Mucosa of rectum (tissue), 2 donors: Measurements from ENCODE around the gene MIOX.

Experiments used
- H3K27ac ChIP-seq, 2 donors: one replicate each; pipeline ENCODE4 v1.7.0; 2013; ENCODE audit warnings: inconsistent platforms in 2 of 2, low read depth in 2 of 2, low read length in 2 of 2
- H3K27me3 ChIP-seq, 2 donors: one replicate each; pipeline ENCODE4 v1.7.0; 2013; ENCODE audit warnings: low read length in 2 of 2; ENCODE audit not compliant: control insufficient read depth in 2 of 2, insufficient read depth in 2 of 2
- H3K36me3 ChIP-seq, 2 donors: one replicate each; pipeline ENCODE4 v1.7.0; 2013; ENCODE audit warnings: low read length in 2 of 2; ENCODE audit not compliant: control insufficient read depth in 2 of 2, insufficient read depth in 2 of 2
- H3K4me1 ChIP-seq, 2 donors: one replicate each; pipeline ENCODE4 v1.7.0; 2013; ENCODE audit warnings: low read length in 2 of 2, mild to moderate bottlenecking in 1 of 2; ENCODE audit not compliant: control insufficient read depth in 2 of 2, insufficient read depth in 2 of 2
- H3K4me3 ChIP-seq, 2 donors: one replicate each; pipeline ENCODE4 v1.7.0; 2013; ENCODE audit warnings: low read length in 2 of 2
- H3K9ac ChIP-seq, 2 donors: one replicate each; pipeline ENCODE4 v1.7.0; 2013; ENCODE audit warnings: low read length in 2 of 2, low read depth in 1 of 2, mild to moderate bottlenecking in 1 of 2
- H3K9me3 ChIP-seq, 2 donors: one replicate each; pipeline ENCODE4 v1.7.0; 2013; ENCODE audit warnings: low read length in 2 of 2; ENCODE audit not compliant: control insufficient read depth in 2 of 2
- donor health status: healthy.
- donor health status: Normal muscosa, but diverticular disease.

Gene MIOX

GRCh38 chr22:50490531-50491308 lies 4.1 kb downstream of the MIOX start:
- H3K36me3 ChIP-seq: no peaks in the 10 kb centered on the region
- no peaks in the 10 kb centered on the region for H3K9me3 ChIP-seq
- no peak overlapping the region for H3K4me3 ChIP-seq
- no peak overlapping the region for H3K27ac ChIP-seq
- no peaks in the 10 kb centered on the region for H3K27me3 ChIP-seq
- no peaks in the 10 kb centered on the region for H3K4me1 ChIP-seq
- no peak overlapping the region for H3K9ac ChIP-seq

- H3K9me3 ChIP-seq: no peaks in the 10 kb centered on the region
- no peak overlapping the region for H3K4me3 ChIP-seq
- no peaks in the 10 kb centered on the region for H3K27me3 ChIP-seq
- H3K36me3 ChIP-seq: no peaks in the 10 kb centered on the region
- no peak overlapping the region for H3K9ac ChIP-seq
- H3K4me1 ChIP-seq: peaks cover 2 to 4% of the 10 kb centered on the region in 2 donors
- H3K27ac ChIP-seq: no peak overlapping the region
Measured at GRCh38 chr22:50497093-50497492, 10.4 kb downstream of the MIOX start.

- peaks cover 2 to 4% of the 10 kb centered on the region in 2 donors for H3K4me1 ChIP-seq
- no peak overlapping the region for H3K9ac ChIP-seq
- H3K27ac ChIP-seq: no peak overlapping the region
- no peaks in the 10 kb centered on the region for H3K27me3 ChIP-seq
- peak overlapping the region; percentile 8 to 31 for H3K4me3 ChIP-seq
- H3K36me3 ChIP-seq: peaks cover 3 to 6% of the 10 kb centered on the region in 2 donors
- H3K9me3 ChIP-seq: no peaks in the 10 kb centered on the region
Measured at GRCh38 chr22:50498322-50498890, 11.7 kb downstream of the MIOX start.

DNA sequence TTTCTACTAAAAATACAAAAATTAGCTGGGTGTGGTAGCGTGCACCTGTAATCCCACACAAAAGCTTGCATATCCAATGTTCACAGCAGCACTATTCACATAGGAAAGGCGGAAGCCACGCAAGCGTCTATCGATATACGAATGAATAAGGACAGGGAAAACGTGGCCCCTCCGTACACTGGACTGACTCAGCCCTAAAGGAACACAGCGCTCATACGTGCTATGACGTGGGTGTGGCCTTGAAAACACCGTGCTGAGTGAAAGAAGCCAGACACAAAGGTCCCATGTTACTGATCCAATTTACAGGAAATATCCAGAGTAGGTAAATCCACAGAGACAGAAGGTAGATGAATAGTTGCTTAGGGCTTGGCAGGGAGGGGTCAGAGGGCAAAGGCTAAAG lies 13.8 kb downstream of the MIOX start:
- H3K9ac ChIP-seq: no peak overlapping the region
- H3K27me3 ChIP-seq: no peaks in the 10 kb centered on the region
- H3K36me3 ChIP-seq: peaks cover 8 to 11% of the 10 kb centered on the region in 2 donors
- no peak overlapping the region for H3K27ac ChIP-seq
- no peak overlapping the region for H3K4me3 ChIP-seq
- peaks cover 2 to 4% of the 10 kb centered on the region in 2 donors for H3K4me1 ChIP-seq
- H3K9me3 ChIP-seq: no peaks in the 10 kb centered on the region

DNA sequence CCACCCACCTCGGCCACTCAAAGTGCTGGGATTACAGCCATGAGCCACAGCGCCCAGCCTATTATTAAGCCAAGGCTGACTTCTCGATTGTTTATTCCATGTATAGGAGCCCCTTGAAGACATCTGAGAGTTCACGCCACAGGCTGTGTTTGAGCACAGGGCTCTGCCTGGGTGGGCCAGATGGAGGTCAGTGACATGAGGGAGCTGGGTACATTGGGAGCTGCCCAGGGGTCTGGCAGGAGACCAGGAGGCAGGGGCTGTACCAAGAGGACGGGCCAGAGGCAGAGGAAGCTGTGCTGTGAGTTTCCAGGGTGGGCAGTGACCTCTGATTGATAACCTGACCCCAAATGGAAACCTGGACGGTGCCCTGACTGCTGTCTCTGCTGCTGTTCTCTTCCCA lies 15.4 kb downstream of the MIOX start:
- Histone ChIP-seq H3K27me3 (no peaks in the 10 kb centered on the region), H3K9me3 (no peaks in the 10 kb centered on the region), H3K36me3 (peaks cover 10 to 13% of the 10 kb centered on the region in 2 donors), H3K4me3 (no peak overlapping the region), H3K9ac (no peak overlapping the region), H3K4me1 (peaks cover 10 to 11% of the 10 kb centered on the region in 2 donors), H3K27ac (no peak overlapping the region)

DNA sequence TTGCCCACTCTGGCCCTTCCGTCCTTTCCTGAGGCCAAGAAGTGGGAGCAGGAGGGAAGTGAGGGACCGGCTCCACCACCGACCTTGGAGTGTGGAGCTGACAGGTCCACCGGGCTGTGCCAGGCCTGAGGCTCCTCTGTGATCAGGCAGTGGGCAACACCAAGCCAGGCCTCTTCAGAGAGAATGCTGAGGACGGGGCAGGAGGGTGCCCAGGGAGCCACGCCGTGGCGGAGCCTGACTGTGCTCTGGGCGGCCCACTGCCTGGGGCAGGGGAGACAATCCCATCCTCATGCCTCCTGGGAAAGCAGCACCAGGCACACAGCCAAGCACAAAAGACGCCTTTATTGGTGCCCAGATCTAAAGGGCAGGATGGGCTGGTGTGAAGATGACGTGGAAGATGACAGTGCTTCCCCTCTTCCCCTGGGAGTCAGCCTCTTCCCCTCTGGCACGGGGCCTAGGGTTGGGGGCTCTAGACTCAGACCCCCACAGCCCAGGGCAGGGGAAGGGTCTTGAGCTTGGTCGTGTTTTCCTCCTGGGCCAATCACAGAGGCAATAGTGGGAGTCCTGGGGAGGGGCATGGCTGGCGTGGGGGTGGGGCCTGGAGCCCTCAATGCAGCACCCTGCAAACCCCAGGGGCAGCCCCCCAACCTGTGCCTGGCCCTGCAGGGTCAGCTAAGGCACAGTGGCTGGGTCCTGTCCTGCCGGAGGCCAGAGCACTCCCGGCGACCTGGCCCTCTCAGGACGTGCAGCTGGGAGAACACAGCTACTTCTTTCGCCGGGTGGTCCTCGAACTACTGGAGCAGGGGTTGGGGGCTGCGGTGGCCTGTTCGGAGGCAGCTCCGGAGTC lies 16.2 kb downstream of the MIOX start:
- no peaks in the 10 kb centered on the region for H3K27me3 ChIP-seq
- H3K27ac ChIP-seq: no peak overlapping the region
- no peaks in the 10 kb centered on the region for H3K9me3 ChIP-seq
- H3K4me1 ChIP-seq: peaks cover 8 to 11% of the 10 kb centered on the region in 2 donors
- no peak overlapping the region for H3K4me3 ChIP-seq
- peaks cover 10 to 13% of the 10 kb centered on the region in 2 donors for H3K36me3 ChIP-seq
- H3K9ac ChIP-seq: no peak overlapping the region

- Histone ChIP-seq H3K27me3 (no peaks in the 10 kb centered on the region), H3K4me1 (peaks cover 9 to 11% of the 10 kb centered on the region in 2 donors), H3K9me3 (no peaks in the 10 kb centered on the region), H3K4me3 (no peak overlapping the region), H3K36me3 (peaks cover 10 to 13% of the 10 kb centered on the region in 2 donors), H3K9ac (no peak overlapping the region), H3K27ac (no peak overlapping the region)
Measured at GRCh38 chr22:50503475-50504145, 17.0 kb downstream of the MIOX start.

DNA sequence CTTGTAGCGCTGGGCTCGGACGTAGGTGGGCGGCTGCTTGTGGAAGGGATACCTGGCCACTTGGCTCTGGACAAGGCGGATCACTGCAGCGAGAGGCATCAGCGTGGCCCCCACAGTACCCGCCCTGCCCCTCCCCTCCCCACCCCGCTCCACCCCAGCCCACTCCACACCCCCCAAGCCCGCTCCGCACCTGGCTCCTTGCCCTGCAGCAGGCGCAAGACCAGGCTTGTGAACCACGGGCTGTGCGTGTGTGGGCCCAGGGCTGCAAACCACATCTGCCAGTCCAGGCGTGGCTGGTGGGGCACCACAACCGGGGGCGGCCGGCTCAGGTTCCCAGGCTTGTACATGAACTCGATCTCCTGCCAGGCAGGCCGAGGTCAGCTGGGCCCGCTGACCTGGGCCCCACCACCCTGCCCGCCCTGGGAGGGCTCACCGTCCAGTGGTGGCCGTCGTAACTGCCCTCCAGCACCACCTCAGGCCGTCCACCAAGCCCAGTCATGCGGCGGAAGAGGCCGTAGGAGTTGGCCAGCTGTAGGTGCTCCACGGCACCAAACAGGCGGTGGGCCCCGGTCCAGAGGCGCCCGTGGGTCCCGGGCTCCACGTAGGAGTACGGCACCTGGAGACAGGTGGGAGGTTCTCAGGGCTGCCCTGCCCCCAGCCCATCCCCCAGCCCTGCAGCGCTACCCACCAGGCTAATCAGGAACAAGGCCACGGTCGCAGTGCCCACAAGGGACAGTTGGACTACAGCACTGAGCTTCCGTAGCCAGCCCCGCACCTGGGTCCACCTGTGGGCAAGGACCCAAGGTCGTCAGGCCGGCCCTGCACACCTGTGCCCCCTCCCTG lies 17.9 kb downstream of the MIOX start:
- Histone ChIP-seq H3K27me3 (no peaks in the 10 kb centered on the region), H3K4me3 (no peak overlapping the region), H3K27ac (no peak overlapping the region), H3K9ac (no peak overlapping the region), H3K4me1 (peaks cover 14 to 20% of the 10 kb centered on the region in 2 donors), H3K9me3 (no peaks in the 10 kb centered on the region), H3K36me3 (peaks cover 10 to 13% of the 10 kb centered on the region in 2 donors)

GRCh38 chr22:50505276-50505775 lies 18.7 kb downstream of the MIOX start:
- Histone ChIP-seq H3K4me3 (no peak overlapping the region), H3K27ac (no peak overlapping the region), H3K36me3 (peaks cover 10 to 13% of the 10 kb centered on the region in 2 donors), H3K4me1 (peaks cover 14 to 20% of the 10 kb centered on the region in 2 donors), H3K9me3 (no peaks in the 10 kb centered on the region), H3K9ac (no peak overlapping the region), H3K27me3 (no peaks in the 10 kb centered on the region)
